K562 (cell line): ENCODE data around the gene ABCA7. TPM values are rescaled to one million over a fixed set of nuclear protein-coding genes. Genes with fewer than 3 reads are reported as not detected.

Experiments
- CC2D1A ChIP-seq: fragments of 450-650 bp; IDR thresholded peaks from 2 replicates; pipeline ENCODE4 v1.6.1; 2017; ENCODE audit warnings: mild to moderate bottlenecking
- CCNT2 ChIP-seq: IDR thresholded peaks from 2 replicates; pipeline ENCODE4 v1.6.1; 2011; ENCODE audit warnings: borderline replicate concordance, low read depth, mild to moderate bottlenecking, moderate library complexity, mixed read lengths, low read length; ENCODE audit not compliant: insufficient read length; ENCODE audit errors: extremely low read depth
- FOXP4 ChIP-seq: sonication (generic); formaldehyde crosslinking; IDR thresholded peaks from 2 replicates; pipeline ENCODE4 v1.8.0; 2022; ENCODE audit warnings: mild to moderate bottlenecking, missing genetic modification reagents, borderline replicate concordance
- ILK ChIP-seq: fragments of 450-650 bp; IDR thresholded peaks from 2 replicates; pipeline ENCODE4 v1.6.1; 2016; ENCODE audit warnings: missing genetic modification characterization, low read depth, mild to moderate bottlenecking, missing compliant biosample characterization, moderate library complexity, borderline replicate concordance
- LCOR ChIP-seq: sonication (generic); formaldehyde crosslinking; IDR thresholded peaks from 2 replicates; pipeline ENCODE4 v1.8.0; 2022; ENCODE audit warnings: mild to moderate bottlenecking, missing genetic modification reagents
- MTA2 ChIP-seq: fragments of 450-650 bp; IDR thresholded peaks from 2 replicates; pipeline ENCODE4 v1.6.1; 2016; ENCODE audit warnings: low read depth
- RBFOX2 ChIP-seq: fragments of 200-400 bp; formaldehyde crosslinking; IDR thresholded peaks from 2 replicates; pipeline ENCODE4 v1.6.1; 2017; ENCODE audit warnings: low read depth, mild to moderate bottlenecking, low read length, moderate library complexity
- RFX7 ChIP-seq: fragments of 250-450 bp; sonication (Bioruptor Pico); IDR thresholded peaks from 2 replicates; pipeline ENCODE4 v1.5.1; 2021; ENCODE audit warnings: mild to moderate bottlenecking
- ZBTB40 ChIP-seq, 2 experiments: fragments of 450-650 bp in 1 of 2; sonication (generic) in 1 of 2; formaldehyde crosslinking in 1 of 2; IDR thresholded peaks; 2 replicates each; pipeline versions ENCODE4 v1.7.1 to v1.9.0; 2016 to 2022; ENCODE audit warnings: inconsistent platforms in 1 of 2, mild to moderate bottlenecking in 1 of 2, missing genetic modification reagents in 1 of 2
- ZBTB9 ChIP-seq: fragments of 450-650 bp; formaldehyde crosslinking; IDR thresholded peaks from 2 replicates; pipeline ENCODE4 v1.4.0; 2020; ENCODE audit warnings: mild to moderate bottlenecking, moderate library complexity
- ZKSCAN1 ChIP-seq: fragments of 150-350 bp; IDR thresholded peaks from 2 replicates; pipeline ENCODE4 v1.6.1; 2016; ENCODE audit warnings: low read depth, low read length
- ZNF583 ChIP-seq: fragments of 250-450 bp; sonication (Bioruptor Pico); IDR thresholded peaks from 2 replicates; pipeline ENCODE4 v1.4.0; 2020
- ZNF695 ChIP-seq: fragments of 450-650 bp; formaldehyde crosslinking; IDR thresholded peaks from 2 replicates; pipeline ENCODE4 v1.4.0; 2020; ENCODE audit warnings: mild to moderate bottlenecking, moderate library complexity
- ZNF764 ChIP-seq: fragments of 250-450 bp; sonication (Bioruptor Pico); IDR thresholded peaks from 2 replicates; pipeline ENCODE4 v1.4.0; 2020; ENCODE audit warnings: low read depth, mild to moderate bottlenecking, moderate library complexity
- polyA plus RNA-seq, 8 experiments: library from polyadenylated mRNA; depleted of rRNA in 4 of 8; stranded (reverse) in 5 of 8; unstranded in 3 of 8; fragments of >200 nt; fragmentation: Nextera tagmentation in 2 of 8; fragmentation: Illumina TruSeq in 1 of 8; extraction: Ambion mirVana in 2 of 8; extraction: Trizol in 1 of 8; gene quantifications; 2 replicates each; pipeline versions ENCODE4 v1.2.1 to v1.2.3, GENCODE V29; 2011 to 2014; ENCODE audit warnings: inconsistent platforms in 1 of 8, missing spikeins in 1 of 8
- total RNA-seq, 7 experiments: library from RNA; depleted of rRNA in 6 of 7; stranded (reverse); fragments of >200 nt in 6 of 7; fragmentation: Illumina TruSeq in 2 of 7; extraction: Trizol in 2 of 7; gene quantifications; 2 replicates each; pipeline versions ENCODE4 v1.2.1 to v1.2.3, GENCODE V29; 2011 to 2021; ENCODE audit warnings: low replicate concordance in 1 of 7

ABCA7 gene
- total and polyA plus RNA-seq, 9 of the 15 experiments (the other 6 are each of a cell fraction or from before 2014, with no cell fraction given), result 2.3 to 96.1 (median 31.2) TPM

- TF ChIP-seq ZBTB40 (IDR thresholded peaks at IDR 0.05), result 0 out of 2 replicates have a peak, but pooled peaks have one; percentile 8
- no peak for TF ChIP-seq ZBTB40 (CRISPR knock-in tag; IDR thresholded peaks at IDR 0.05)
- TF ChIP-seq RFX7 (CRISPR knock-in tag), result no peak
- TF ChIP-seq CC2D1A, result no peak
- TF ChIP-seq LCOR, result no peak
- no peak for TF ChIP-seq ZNF764
- peak; percentile 47; the same call in 1 of the 2 replicates for TF ChIP-seq FOXP4 (CRISPR knock-in tag)
- TF ChIP-seq MTA2, result 0 out of 2 replicates have a peak, but pooled peaks have one; percentile 6
- no peak for TF ChIP-seq ZNF583 (CRISPR knock-in tag)
- TF ChIP-seq CCNT2, result no peak
- TF ChIP-seq ZKSCAN1, result no peak
- TF ChIP-seq ZNF695 (CRISPR knock-in tag), result no peak
- peak; percentile 41 for TF ChIP-seq RBFOX2
- no peak for TF ChIP-seq ILK (tag)
- TF ChIP-seq ZBTB9 (CRISPR knock-in tag), result no peak
Observed at GRCh38 chr19:1019980-1020867, 19.7 kb upstream of the ABCA7 start (continued).
